ENCODE measurements around the gene RIPOR3.

DNA sequence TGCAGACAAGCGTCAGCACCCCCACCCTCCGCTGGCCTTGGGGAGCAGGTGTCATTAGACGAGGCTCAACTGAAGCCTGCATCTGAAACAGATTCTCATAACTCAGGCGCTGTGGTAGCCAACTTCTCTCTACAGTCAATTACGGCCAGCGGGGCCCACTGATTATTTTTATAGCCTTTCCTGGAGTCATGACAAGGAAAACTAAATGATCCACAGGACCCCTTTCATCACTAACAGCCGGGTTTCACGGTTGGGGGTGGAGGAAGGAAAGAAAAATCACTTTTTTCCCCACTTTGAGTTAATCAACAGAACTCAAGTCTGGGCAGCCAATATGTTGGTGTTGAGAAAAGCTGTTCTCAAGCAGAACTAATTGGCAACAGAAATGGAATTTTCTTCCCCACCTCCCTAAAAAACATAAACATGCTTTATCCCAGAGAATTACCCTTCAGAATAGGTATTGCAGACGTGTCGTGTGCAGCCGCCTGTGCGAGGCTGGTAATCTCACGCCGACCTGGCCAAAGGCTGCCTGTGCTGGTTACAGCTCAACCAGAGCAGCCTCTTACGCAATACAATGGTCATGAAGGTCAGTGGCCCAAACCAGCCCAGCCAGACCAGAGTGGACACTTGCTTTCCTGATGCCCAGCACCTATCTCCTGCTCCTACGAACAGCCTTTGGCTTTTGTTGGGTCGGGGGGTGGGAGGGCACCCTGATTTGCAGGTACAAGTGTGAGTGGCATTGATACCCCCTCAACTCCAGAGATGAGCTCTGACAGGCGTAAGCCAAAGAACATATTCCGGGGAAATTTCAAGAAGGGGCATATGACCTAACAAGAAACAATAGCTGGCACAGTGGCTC is 11.0 kb downstream of the RIPOR3 start:
- TF ChIP-seq POLR2A (IDR thresholded peaks at IDR 0.05): no peak
- TF ChIP-seq, protein P1, sequence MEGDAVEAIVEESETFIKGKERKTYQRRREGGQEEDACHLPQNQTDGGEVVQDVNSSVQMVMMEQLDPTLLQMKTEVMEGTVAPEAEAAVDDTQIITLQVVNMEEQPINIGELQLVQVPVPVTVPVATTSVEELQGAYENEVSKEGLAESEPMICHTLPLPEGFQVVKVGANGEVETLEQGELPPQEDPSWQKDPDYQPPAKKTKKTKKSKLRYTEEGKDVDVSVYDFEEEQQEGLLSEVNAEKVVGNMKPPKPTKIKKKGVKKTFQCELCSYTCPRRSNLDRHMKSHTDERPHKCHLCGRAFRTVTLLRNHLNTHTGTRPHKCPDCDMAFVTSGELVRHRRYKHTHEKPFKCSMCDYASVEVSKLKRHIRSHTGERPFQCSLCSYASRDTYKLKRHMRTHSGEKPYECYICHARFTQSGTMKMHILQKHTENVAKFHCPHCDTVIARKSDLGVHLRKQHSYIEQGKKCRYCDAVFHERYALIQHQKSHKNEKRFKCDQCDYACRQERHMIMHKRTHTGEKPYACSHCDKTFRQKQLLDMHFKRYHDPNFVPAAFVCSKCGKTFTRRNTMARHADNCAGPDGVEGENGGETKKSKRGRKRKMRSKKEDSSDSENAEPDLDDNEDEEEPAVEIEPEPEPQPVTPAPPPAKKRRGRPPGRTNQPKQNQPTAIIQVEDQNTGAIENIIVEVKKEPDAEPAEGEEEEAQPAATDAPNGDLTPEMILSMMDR (IDR thresholded peaks at IDR 0.05): no peak
